SIG-M5 treated with dmso at 0.1 percent for 504 hours (cell line): ENCODE data around the gene EVPL.
"Not testable (repeated sequence)": the region's sequence is repeated elsewhere in the genome, so short reads cannot be mapped to it uniquely, and the experiment has no call there.

Experiments used
- DNase-seq: peaks from one replicate; lab custom pipeline; 2025; ENCODE audit not compliant: unreplicated experiment; lab: John Stamatoyannopoulos, UW

The EVPL gene

DNA sequence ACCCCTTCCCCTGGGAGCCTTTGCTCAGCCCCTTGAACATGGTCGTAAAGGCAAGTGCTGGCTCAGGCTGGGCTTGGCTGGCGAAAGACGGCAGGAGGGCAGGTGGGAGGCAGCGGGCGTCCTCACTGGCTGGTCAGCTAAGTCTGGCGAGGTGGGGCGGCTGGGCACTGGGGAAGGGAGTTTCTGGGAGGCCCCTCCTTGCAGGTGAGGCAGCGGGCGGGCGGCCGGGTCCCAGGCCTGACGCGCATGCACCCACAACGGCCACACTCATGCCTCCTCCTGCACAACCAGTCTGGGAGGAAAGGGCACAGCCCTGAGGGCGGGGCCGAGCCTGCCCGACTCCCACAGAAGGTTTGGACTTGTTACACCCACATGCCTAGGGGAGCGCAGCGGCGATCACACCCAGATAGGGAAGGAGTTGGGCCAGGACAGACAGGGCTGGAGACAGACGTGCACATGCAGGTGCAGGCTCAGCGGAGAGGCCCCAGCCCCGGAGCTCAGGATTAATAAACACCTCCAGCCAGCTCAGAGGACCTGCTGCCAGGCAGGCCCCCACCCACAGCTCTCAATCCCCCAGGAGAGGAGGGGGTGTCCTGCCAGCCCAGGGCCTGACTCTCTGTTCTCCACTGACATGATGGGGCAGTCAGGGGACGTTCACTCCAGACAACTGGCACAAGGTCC, at the start of gene EVPL:
Gene EVPL (minus strand): TSS at position 148 of the 681 bp plus-strand sequence. CDS start 108 bp downstream, at position 40.
- DNase-seq = peak; percentile 20

DNA sequence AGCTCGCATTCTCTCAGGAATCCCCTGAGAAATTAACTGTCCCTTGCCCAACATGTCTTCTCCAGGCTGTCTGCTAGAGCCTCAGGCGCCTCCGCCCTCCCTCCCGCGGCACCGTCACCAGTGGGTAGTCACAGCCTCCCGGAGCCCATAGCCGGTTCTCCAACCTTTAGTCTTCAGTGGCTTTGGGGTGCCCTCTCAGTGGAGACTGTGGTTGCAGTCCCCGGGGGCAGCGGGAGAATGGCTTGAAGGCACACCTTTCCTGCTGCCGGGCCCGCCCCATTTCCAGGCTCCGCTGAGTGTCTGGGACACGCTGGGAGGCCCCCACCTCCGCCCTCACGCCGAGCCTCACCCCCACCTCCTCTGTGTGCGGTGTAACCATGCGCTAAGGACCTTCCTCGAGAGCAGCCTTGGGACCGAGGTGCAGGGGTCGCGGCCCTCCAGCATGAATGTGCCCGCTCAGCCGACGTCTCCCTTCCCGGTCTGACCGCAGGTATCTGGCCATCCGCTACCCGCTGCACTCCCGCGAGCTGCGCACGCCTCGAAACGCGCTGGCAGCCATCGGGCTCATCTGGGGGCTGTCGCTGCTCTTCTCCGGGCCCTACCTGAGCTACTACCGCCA, 49.1 kb upstream of the EVPL start:
- no peak for DNase-seq

DNA sequence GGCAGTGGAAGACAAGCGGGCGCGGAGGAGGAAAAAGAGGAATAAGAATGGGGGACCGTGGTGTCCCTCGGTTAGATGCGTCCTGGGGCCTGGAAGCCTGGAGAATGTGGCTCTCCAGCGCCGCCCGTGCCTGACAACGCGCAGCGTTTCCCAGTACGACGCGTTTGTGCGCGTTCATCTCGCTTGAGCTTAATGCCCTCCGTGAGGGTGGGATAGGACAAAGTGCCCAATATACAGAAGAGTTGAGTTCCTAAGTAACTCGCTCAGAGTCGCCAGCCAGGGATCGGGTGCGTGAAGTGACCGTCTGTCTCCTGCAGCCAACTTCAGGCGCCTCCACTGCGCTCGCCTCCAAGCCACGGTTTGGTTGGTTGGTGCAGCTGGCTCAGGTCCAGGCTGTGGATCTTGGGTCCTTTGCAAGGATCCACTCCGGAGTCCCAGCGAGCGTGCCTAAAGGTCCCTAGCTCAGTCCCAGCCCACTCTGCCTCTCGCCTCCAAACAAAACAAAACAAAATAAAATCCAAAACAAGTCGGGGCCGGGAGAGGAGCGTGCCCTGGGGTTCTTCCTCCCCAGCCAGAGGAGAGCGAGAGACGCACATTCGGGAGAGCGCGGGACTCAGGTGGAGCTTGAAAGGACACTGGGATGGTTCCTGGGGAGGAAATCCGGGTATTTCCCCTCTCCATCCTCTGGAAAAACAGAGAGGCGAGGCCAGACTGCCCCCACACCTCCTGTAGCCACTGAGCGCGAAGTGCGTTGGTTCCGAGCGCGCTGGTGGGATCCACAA, 48.4 kb upstream of the EVPL start:
- no peak for DNase-seq

DNA sequence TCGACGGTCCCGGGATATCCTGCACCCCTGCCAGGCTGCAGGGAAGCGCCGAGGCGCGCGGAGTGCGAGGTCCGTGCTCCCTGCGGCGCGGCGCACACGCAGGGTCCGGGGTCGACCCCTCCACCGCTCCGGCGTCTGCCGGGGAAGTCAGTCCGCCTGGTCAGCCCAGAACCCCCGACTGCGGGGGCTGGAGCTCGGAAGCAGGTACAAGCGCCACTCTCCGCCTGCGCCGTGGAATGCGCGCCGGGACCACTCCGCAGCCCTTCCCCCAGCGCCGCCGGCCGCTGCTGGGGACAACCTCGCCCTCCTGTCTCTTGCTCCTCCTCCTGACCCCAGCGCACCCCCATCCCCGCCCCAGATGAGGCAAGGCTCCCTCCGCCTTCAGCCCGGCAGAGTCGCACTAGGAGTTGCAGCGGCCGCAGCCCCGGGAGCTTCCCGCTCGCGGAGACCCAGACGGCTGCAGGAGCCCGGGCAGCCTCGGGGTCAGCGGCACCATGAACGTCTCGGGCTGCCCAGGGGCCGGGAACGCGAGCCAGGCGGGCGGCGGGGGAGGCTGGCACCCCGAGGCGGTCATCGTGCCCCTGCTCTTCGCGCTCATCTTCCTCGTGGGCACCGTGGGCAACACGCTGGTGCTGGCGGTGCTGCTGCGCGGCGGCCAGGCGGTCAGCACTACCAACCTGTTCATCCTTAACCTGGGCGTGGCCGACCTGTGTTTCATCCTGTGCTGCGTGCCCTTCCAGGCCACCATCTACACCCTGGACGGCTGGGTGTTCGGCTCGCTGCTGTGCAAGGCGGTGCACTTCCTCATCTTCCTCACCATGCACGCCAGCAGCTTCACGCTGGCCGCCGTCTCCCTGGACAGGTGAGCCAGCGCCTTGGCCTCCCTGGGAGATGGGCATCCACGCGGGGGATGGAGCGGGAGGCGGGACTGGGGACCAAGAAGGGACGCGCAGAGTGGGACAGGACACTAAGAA, 47.6 kb upstream of the EVPL start, which contains the start of gene GALR2:
Gene GALR2 (plus strand): TSS at position 392 of the 974 bp plus-strand sequence. CDS start 103 bp downstream, at position 495.
- no peak for DNase-seq

DNA sequence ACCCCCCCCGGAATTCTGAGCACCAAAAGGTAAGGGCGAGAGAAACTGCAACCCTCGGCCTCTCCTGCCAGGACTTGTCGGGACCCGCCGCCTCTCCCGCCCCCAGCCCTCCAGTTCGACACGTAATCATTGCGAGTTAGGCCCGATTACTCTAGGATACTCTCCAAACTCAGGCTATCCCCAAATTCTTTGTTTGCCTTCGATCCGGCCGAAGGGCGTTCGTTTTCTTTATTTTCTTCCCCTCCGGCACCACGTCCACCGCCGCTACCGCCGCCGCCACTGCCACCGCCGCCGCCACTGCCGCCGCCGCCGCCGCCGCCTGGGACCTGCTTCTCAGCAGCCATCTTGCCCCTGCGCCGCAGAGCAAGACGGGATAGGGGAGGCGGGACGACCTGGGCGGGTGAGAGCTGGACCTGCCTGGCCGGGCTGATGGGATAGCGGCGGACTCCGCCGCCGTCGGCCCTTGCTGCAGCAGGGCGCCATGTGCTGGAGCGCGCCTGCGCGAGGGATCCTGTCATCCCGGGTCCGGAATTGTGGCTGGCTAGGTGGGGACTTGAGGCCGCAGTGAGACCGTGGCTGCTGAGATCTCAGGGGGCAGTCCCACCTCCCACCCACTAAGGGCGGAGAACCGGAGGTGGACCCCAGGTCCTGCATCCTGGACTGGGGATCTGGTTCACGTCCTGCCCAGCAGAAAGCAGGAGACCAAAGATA, 45.2 kb upstream of the EVPL start, which contains the start of gene SRP68:
Gene SRP68 (minus strand): TSS at position 370 of the 711 bp plus-strand sequence. CDS start 26 bp downstream, at position 344.
- DNase-seq = peak; percentile 86

DNA sequence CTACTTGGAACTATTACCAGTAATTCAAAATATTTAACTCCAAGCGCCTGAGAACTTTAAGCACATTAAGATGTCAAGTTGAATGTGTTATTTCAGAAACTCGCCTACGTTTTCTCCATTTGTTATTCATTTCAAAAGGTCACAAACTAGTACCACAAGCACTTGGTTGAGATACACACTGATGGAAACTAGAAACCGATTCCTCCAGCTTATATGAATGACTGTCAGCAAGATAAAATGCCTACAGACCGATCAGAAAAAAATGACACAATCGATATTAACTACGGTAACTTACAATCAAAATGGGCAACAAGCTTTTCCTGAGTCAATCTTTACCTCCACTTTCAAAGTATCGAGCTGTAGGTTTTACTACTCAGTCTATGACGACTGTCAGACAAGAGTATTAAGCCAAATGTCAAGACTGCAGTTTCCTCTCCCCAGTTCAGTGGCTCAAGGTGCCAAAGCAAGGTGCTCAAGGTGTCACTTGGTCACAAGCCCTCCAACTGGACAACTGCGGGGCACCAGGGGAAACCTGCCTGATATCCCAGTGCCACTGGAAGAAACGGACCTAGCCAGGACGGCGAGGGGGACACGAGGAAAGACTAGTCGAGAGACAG, 44.5 kb upstream of the EVPL start:
- no peak for DNase-seq

DNA sequence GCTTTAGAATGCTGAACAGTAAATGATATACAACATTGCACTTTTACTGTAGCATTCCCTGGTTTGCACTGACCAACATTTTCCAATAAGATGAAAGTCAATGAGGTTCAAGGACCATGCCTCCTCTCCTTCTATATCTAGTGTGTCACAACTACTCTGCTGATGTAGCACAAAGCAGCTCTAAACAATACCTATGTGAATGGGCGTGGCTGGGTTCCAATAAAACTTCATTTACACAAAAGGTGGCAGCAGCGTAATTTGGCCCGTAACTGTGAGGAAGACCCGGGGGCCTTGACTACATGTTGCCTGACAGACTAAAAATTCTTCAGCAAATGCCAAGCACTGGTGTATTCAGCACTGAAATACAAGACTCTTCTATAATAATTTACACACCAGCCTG, 38.7 kb upstream of the EVPL start:
- no peak for DNase-seq

DNA sequence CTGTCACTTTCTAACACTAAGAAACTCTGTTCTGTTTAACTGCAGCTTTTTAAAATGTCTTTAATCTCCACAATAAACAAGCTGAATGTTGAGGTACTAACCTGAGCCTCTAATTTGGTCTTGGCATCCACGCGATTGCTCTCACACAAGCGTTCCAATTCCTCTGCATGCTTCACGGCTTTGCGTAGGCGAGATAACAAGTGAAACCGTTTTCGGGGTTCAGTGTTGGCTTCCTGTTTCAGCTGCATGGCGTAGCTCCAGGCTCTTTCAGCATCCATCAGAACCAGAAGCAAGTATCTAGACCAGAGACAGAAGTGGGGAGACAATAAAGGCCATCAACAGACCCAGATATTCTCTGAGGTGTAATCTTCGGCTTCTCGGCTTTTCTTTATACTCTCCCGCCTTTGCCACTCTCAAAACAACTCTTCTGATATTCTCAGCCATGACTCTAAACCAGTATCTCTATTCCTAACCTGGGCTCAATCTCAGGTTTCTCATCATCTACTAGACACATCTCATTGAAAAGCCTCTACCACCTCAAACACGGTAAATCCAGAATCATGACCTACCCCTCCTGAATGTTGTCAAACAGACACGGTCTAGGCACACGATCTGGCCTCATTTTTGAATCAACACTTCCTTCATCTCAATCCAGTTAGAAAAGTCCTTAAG, 36.9 kb upstream of the EVPL start:
- no peak for DNase-seq

DNA sequence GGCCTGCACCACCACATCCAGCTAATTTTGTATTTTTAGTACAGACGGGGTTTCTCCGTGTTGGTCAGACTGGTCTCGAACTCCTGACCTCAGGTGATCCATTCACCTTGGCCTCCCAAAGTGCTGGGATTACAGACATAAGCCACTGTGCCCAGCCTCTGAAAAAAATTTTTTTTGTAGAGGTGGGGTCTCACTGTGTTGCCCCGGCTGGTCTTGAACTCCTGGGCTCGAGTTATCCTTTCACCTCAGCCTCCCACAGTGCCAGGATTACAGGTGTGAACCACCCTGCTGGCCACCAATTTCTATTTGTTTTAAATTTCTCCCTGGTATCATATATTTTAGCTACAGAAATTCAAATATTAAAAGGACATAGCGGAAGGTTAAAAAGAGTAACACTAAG, 31.2 kb upstream of the EVPL start:
- DNase-seq = not testable (repeated sequence)

DNA sequence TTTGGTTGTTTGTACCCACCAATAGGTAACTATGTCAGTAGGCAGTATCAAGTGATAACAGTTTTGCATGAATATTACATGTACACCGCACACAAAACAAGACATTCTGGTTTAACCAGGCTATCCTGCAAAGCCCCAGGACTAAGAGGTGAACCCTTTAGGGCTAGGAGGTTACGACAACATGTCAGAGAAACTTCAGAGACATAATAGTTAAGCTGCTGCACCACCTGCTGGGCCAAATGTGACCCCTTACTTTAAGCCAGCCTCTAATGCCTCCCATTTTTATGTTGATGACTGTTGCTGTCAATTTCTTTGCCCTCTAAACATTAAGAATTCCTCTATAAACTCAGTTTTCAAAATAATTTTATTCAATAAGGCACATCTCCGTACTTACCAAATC, 29.8 kb upstream of the EVPL start:
- no peak for DNase-seq

DNA sequence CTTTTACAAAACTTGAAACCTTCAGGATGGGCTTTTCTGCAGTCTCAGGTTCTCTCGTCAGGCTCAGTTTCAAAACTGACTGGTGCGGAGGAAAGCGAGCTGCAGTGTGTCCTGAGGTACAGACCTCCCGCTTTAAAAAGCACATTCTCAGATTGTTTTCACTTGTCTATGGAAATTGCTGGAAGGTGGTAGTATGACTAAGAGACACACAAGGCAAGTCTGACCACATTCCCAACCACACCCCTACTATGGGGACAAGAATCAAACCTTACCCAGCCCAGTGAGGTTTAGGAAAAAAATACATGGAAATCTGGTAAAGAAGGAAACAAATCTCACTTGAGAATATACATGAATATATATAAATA, 27.0 kb upstream of the EVPL start:
- no peak for DNase-seq

DNA sequence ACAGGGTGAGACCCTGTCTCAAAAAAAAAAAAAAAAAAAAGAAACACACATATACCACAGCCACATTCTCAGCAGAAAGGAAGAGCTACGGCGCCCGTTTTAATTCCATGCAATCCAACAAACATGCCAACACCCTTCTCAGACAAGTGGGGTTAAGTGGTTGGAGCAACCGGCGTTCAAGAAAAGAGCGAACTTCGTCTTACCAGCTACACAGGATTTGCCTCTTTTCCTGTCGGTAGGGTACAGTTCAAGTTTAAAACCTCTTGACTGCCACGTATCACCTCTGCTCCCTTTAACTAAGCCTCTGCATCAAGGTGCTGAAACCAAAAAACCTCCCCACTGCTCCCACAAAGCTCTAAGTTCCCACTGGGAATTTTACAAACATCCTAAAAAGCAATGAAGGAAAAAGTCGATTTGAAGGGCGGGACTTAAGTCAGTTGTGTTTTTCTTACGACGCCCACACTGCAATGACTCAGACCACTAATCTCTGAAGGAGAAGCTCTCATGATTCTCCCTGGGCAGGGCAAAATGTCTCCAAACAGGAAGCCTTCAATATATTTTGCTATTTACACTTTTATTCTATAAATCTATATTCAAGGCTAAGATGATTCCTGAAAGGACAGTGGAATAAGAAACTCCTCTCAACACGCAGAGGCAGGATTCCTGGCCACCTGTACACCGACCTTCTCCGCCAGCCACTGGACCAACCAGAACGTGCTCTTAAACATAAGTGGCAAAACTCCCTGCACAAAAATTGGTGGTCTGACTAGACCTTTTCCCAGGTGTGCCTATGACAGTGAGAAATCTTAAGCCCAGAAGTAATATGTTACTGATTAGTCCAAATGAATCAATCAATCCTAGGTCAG, 26.4 kb upstream of the EVPL start:
- DNase-seq = no peak

DNA sequence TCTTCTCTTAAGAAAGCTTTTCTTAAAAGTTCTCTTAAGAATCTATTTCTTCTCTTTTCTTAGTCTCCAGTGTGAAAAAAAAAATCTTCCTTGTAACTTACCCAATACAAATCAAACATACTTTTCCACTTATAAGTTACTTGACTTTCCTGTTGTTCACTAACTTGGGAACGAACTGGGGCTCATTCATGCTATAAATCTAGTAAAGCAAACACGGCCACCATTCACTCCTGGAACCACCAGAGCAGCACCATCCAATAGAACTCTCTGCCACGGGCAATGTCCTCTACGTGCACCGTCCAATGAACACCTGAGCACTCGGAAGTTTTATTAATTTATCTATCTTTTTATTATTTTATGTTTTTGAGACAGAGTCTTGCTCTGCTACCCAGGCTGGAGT, 24.5 kb upstream of the EVPL start:
- DNase-seq = no peak

DNA sequence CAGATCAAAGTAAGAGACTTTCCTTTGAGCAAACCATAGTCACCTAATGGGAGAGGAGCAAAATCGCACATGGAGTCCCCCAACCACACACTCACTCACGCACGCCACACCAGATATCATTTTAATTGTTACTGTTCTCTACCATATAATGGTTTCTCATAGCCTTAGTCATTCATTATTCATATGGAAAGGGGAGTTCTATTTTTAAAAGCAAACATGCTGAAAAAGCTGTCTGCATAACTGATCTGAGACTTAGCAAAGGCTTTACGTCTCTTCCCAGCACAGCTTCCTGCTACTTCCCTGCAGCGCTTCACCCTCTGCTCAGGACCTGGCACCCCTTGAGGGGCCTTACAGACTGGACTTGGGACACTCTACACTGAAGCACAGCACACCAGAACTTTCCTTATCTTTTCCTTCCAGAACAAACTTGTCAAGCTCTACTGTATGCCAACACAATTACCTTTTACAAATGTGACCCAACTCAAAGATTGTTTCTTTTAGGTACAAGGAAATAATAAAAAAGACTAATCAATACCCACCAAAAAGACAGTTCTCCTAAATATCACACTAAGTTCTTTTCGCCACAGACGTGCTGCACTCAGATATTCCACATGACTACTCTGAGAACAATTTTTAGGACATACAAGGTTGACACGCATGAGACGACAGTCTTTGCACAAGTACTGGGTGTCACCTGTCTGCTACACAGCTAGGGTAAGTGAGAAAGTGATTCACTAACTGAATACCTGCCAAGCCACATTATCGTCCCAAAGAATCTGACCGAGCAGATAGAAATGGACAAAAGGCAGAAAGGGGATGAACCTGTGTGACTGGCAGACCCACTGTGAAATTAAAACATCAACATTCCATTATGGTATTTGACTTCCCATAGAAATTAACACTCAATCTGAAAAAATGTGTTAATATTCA, 23.7 kb upstream of the EVPL start:
- no peak for DNase-seq

DNA sequence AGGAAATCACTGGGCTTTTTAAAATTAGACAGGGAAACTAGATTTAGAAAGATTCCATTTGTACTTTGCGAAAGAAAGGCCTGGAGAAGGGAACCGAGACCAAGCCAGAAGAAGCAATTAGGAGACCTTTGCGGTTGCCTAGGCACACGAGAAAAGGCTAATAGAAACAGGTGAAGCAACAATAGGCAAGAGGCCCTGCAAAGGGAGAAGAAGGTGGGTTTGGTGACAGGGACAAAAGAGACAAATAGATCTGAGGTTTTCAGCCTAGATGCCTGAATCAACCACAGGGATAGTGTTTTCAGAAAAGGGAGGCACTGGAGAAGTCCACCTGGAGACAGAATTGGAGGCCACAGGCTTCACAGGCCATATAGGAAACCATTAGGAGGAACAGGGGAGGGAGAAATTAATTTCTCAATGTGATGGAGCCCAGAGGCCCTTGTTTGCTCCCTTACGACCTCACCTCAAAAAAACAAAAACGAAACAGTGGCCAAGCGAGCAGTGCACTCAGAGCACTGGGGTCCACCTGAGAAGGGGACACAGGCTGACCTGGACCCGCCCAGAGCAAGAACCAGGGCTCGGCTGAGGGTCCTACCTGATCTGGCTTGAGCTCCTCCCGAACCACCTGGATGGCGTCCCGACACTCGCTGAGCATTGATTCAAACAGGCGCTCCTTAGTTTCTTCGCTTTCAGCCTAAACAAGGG, 22.9 kb upstream of the EVPL start:
- no peak for DNase-seq

DNA sequence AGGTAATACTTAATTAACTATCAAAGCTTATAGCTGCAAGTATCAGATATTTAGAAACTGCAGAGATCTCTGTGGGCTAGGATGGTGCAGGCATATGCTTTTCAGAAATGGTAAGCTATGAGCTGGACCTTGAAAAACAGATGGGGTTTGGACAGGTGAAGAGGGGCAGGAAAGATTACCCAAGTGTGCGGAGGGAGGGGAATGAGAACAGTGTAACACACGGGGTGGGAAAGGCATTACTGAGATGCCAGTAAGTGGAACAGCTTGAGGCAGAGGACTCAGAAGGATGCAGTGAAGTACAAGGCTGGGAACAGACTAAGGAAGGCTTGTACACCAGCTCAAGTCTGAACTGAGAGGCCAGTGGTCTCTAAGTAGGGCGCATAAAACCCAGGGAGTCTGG, 22.1 kb upstream of the EVPL start:
- DNase-seq = no peak

DNA sequence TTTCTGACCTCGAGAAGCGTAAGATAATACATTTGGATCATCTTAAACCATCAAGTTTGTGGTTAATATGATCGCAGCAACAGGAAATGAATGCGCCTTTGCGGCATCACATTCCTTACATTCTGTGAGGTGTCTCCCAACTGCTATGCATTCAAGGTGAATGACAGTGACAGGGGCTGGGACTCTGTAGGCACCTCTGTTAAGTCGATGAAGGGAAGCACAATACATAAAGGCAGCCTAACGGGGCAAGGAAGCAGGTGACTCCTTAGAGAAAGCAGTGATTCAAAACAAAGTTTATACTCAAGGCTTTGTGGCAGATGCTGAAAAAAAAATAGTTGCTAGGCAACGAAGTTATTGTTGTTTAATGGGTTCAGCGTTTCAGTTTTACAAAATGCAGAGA, 21.6 kb upstream of the EVPL start:
- DNase-seq = no peak
